Glutamatergic neuron (in vitro differentiated cells): Measurements from ENCODE around the gene PEPD. TPM values are rescaled to one million over a fixed set of nuclear protein-coding genes. Genes with fewer than 3 reads are reported as not detected.
A peak's percentile ranks its signal among the peaks of the same experiment; 100 is the strongest.

ENCODE experiments used
- DNase-seq: peaks from one replicate; pipeline ENCODE4 v3.0.0; 2022
- H3K27ac Mint-ChIP-seq: one replicate; pipeline ENCODE4 v1.8.0; 2020; ENCODE audit warnings: mild to moderate bottlenecking, mixed read lengths, inconsistent platforms; ENCODE audit not compliant: unreplicated experiment
- H3K27me3 Mint-ChIP-seq: one replicate; pipeline ENCODE4 v1.8.0; 2020; ENCODE audit warnings: mild to moderate bottlenecking, moderate library complexity, mixed read lengths, inconsistent platforms; ENCODE audit not compliant: unreplicated experiment
- H3K36me3 Mint-ChIP-seq: one replicate; pipeline ENCODE4 v1.8.0; 2020; ENCODE audit warnings: mild to moderate bottlenecking, mixed read lengths, inconsistent platforms; ENCODE audit not compliant: unreplicated experiment
- H3K4me1 Mint-ChIP-seq: one replicate; pipeline ENCODE4 v1.8.0; 2020; ENCODE audit warnings: mild to moderate bottlenecking, low read depth, mixed read lengths, inconsistent platforms; ENCODE audit not compliant: unreplicated experiment
- H3K4me3 Mint-ChIP-seq: one replicate; pipeline ENCODE4 v1.8.0; 2020; ENCODE audit warnings: mild to moderate bottlenecking, mixed read lengths, inconsistent platforms; ENCODE audit not compliant: unreplicated experiment
- H3K9me3 Mint-ChIP-seq: one replicate; pipeline ENCODE4 v1.8.0; 2020; ENCODE audit warnings: mild to moderate bottlenecking, moderate library complexity, mixed read lengths, inconsistent platforms; ENCODE audit not compliant: unreplicated experiment
- CTCF ChIP-seq: fragments of 200-600 bp; sonication (generic); IDR thresholded peaks from one replicate; pipeline ENCODE4 v1.5.0; 2021; ENCODE audit not compliant: partially characterized antibody, unreplicated experiment
- total RNA-seq: library from RNA; stranded (reverse); fragmentation: NEBNext Ultra II Directional; extraction: Animal tissue kit (Norgen Biotek cat#: 25700); gene quantifications from one replicate; pipeline ENCODE4 v1.2.1, GENCODE V29; 2021; ENCODE audit not compliant: unreplicated experiment

The PEPD gene
- total RNA-seq, 1 donor from 2014 or later, result 93.3 TPM

- Mint-ChIP-seq H3K9me3 (peaks cover 6% of the 10 kb centered on the region), H3K4me3 (no peak overlapping the region), H3K27ac (no peak overlapping the region), H3K4me1 (peaks cover 8% of the 10 kb centered on the region), H3K36me3 (no peaks in the 10 kb centered on the region), H3K27me3 (peaks cover 9% of the 10 kb centered on the region)
- TF ChIP-seq CTCF, result no peak
- peak; percentile 17 for DNase-seq
Observed at GRCh38 chr19:33461256-33462111, 60.1 kb downstream of the PEPD start.

- H3K27ac Mint-ChIP-seq, result no peak overlapping the region
- peaks cover 8% of the 10 kb centered on the region for H3K4me1 Mint-ChIP-seq
- peak; percentile 13 for DNase-seq
- no peaks in the 10 kb centered on the region for H3K36me3 Mint-ChIP-seq
- no peak overlapping the region for H3K4me3 Mint-ChIP-seq
- TF ChIP-seq CTCF, result no peak
- H3K27me3 Mint-ChIP-seq, result peaks cover 5% of the 10 kb centered on the region
- H3K9me3 Mint-ChIP-seq, result peaks cover 2% of the 10 kb centered on the region
Observed at GRCh38 chr19:33460221-33460908, 61.2 kb downstream of the PEPD start.

- Mint-ChIP-seq H3K27ac (peak overlapping the region; percentile 33), H3K27me3 (peaks cover 5% of the 10 kb centered on the region), H3K36me3 (no peaks in the 10 kb centered on the region), H3K4me1 (peaks cover 8% of the 10 kb centered on the region), H3K4me3 (no peak overlapping the region), H3K9me3 (peaks cover 2% of the 10 kb centered on the region)
- no peak for TF ChIP-seq CTCF
- DNase-seq, result peak; percentile 16
Observed at GRCh38 chr19:33459222-33460090, 62.1 kb downstream of the PEPD start.

GRCh38 chr19:33458807-33459206 is 62.8 kb downstream of the PEPD start:
- no peak overlapping the region for H3K4me3 Mint-ChIP-seq
- no peak for TF ChIP-seq CTCF
- peaks cover 5% of the 10 kb centered on the region for H3K27me3 Mint-ChIP-seq
- H3K9me3 Mint-ChIP-seq, result peaks cover 2% of the 10 kb centered on the region
- no peaks in the 10 kb centered on the region for H3K36me3 Mint-ChIP-seq
- DNase-seq, result peak; percentile 12
- H3K4me1 Mint-ChIP-seq, result peaks cover 6% of the 10 kb centered on the region
- peak overlapping the region; percentile 33 for H3K27ac Mint-ChIP-seq
